GM19324 (cell line): ENCODE measurements around the gene TEK.
"Not testable (repeated sequence)": the region's sequence is repeated elsewhere in the genome, so short reads cannot be mapped to it uniquely, and the experiment has no call there.

Experiments
- ATAC-seq: cut with Tn5 transposase; IDR thresholded peaks from one replicate; pipeline ENCODE4 v1.9.1; 2021; ENCODE audit warnings: mild to moderate bottlenecking, moderate library complexity; ENCODE audit not compliant: unreplicated experiment, low FRiP score

The TEK gene

DNA sequence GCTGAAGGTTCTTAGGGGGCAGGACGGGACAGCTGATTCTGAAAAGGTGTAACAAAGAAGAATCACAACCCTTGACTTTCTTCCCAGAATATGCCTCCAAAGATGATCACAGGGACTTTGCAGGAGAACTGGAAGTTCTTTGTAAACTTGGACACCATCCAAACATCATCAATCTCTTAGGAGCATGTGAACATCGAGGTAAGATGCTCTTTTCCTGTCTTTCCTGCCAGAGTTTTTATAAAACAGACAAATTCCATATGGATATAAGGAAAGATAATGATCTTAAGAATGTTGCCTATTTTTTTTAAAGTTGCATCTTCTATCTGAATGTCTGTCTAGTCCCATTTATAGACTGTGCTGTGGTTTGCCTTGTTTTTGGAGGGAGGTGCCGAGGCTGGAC lies 100.0 kb downstream of the TEK start:
- no peak for ATAC-seq

- no peak for ATAC-seq
These were observed 101.6 kb downstream of the TEK start for GRCh38 chr9:27210588-27210987.

DNA sequence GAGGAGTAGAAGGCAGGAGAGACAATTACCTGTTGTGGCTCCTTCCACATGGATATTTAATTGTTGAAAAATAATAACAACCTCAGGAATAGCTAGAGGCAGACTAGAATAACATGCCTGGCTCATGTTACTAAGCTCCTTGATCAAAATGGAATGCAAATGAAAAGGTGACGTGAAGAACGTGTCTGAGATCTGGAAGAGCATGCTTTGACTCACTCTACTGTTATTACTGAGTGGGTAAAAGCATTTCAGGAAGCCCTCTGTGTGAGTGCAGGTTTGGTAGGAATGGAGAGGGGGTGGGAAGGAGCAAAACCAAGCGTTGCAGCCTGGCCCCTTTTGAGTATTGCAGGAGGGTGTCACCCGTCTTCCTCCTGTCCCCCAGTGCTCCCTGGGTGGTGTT lies 103.2 kb downstream of the TEK start:
- no peak for ATAC-seq

DNA sequence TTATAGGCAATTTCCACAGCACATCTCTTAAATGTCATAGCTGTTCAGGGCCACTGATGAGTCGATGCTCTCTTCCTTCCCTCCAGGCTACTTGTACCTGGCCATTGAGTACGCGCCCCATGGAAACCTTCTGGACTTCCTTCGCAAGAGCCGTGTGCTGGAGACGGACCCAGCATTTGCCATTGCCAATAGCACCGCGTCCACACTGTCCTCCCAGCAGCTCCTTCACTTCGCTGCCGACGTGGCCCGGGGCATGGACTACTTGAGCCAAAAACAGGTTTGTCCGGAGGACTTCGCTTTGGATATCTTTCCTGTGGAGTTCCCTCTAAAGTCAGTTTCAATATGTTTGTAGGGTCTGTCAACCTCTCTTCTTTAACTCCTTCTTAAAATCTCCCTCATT lies 103.6 kb downstream of the TEK start:
- ATAC-seq: no peak

GRCh38 chr9:27227192-27227591 lies 118.2 kb downstream of the TEK start:
- no peak for ATAC-seq

DNA sequence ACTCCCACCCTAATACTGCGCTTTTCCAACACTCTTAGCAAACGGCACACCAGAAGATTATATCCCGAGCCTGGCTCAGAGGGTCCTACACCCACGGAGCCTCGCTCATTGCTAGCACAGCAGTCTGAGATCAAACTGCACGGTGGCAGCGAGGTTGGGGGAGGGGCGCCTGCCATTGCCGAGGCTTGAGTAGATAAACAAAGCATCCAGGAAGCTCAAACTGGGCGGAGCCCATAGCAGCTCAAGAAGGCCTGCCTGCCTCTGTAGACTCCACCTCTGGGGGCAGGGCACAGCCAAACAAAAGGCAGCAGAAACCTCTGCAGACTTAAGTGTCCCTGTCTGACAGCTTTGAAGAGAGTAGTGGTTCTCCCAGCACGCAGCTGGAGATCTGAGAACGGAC lies 130.6 kb downstream of the TEK start:
- not testable (repeated sequence) for ATAC-seq

- no peak for ATAC-seq
These were observed 138.7 kb downstream of the TEK start for GRCh38 chr9:27247756-27248155.

DNA sequence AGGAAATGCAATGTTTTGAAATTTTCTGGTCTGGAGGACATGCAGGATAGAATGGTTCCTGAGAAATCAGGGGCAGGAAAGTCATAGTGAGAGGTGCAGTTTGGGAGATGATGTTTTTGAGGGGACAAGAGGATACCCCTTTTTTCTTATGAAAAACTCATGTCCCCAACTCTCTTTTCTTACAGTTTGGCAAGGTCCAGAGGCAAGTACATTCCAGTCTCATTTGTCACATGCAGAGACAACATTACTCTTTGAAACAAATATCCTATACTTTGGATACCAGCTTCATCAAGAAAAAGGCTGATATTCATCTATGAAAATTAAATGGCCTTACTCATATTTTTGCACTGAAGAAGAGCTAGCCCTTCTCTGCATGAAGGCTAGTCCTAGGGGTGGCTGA lies 139.7 kb downstream of the TEK start:
- ATAC-seq: no peak

DNA sequence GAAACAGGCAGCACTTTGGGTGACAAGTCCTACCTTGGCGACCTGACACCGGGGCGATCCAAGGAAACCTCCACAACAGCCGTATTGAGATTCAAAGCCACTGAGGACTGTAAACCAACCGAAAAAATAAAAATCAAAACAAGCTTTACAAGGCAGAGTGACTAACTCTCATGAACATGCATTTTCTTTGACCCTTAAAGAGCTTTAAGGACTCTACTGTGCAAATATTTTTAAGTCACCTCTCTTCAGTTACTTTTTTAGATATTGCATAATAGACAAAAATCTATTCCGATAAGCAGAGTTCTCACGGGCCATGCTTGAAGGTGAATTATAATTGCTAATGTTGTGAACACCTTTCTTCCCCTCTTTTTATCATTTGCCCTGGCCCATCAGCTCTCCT lies 149.6 kb downstream of the TEK start:
- no peak for ATAC-seq

DNA sequence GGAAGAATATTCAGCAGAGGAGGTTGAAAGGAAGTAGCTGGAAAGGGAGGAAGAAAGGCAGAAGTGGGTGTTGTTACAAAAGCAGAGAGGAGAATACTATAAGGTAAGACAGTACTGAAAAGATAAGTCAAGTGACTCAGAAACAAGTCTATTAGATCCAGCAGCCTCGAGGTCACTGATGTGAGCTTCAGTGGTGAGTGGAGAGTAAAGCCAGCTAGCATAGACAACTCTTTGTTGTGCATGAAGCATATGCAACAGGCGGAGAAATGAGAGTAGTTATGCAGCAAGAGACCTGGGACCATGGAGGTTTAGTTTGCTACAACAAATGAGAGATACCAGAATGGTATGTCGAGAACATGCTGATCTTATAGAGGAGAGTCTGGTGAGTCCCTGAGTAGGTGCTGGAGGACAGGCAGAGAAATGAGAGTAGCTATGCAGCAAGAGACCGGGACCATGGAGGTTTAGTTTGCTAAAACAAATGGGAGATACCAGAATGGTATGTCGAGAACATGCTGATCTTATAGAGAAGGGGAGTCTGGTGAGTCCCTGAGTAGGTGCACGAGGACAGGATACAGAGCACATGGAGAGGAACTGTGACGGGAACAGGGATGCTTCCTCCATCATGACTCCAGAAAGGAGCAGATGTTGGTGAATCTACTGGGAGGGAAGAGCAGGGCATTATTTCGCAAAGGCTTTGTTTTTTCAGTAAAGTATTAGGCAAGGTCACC lies 151.9 kb downstream of the TEK start:
- no peak for ATAC-seq

- ATAC-seq: no peak
These were observed 152.6 kb downstream of the TEK start for GRCh38 chr9:27261517-27262211.

DNA sequence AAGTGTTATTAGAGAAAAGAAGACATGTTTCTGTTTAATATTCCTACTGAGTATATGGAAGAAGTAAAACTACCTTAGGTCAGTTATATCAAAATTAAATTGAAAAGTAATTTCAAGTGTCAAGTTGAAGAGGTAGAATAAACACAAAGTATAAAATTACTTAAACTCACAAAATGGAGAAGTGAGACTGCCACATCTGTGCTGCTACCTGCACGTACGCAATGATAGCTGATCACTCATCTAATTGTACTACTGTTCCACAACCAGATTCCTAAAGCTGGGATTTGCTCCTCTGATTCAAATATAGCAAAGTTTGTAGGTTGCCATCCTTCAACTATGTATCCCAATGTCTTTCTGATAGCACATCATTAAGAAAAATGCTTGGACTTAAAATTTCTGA lies 163.1 kb downstream of the TEK start:
- ATAC-seq: no peak

- ATAC-seq: no peak
These were observed 164.2 kb downstream of the TEK start for GRCh38 chr9:27273186-27273585.

- ATAC-seq: no peak
These were observed 167.4 kb downstream of the TEK start for GRCh38 chr9:27276193-27277030.

DNA sequence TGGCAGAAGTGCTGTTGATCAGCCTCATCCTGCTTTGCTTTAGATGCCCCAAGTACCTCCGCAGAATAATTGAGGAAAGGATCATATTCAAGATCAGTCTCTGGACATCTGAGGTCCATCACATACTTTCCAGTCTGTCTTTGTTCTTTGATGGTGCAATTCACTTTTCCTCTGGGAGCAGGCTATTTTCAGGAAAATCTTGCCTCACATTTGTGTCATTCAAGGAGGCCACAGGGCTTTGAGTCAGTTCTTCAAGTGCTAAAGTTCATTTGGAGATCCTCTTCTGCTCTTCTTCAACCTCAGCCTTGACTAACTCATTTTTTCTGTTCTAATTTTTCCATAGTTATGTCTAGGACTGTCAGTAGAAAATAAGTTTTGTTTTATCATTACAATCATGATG lies 169.3 kb downstream of the TEK start:
- no peak for ATAC-seq

DNA sequence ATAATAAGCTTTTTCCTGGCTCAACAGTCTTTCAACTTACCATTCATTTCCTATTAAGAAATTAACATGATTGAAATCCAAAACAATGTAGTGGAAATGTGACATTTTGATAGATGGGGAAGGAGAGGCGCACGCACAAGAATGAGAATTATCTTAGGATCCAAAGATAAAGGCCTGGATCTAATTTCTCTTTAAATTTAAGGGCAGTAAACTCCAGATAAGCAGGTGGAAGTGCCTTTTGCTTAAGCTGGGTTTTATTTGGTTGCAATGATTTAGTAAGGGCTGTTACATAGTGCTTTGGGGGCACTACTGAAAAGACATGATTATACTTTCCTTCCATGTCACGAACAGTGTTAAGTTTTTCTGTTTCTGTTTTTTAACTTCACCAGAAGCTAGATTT lies 170.6 kb downstream of the TEK start:
- ATAC-seq: no peak
